Stimulated activated CD4-positive, alpha-beta T cell treated with anti-CD3 and anti-CD28 coated beads, Interleukin-2, amount 100 ng/mL, for 24 hours (primary cell): ENCODE measurements around the gene CABP1.
"Not testable (repeated sequence)": the region's sequence is repeated elsewhere in the genome, so short reads cannot be mapped to it uniquely, and the experiment has no call there.

Source experiments
- DNase-seq, 2 donors: peaks; one replicate each; pipeline ENCODE4 v3.0.0-alpha.2; 2020

The CABP1 gene

DNA sequence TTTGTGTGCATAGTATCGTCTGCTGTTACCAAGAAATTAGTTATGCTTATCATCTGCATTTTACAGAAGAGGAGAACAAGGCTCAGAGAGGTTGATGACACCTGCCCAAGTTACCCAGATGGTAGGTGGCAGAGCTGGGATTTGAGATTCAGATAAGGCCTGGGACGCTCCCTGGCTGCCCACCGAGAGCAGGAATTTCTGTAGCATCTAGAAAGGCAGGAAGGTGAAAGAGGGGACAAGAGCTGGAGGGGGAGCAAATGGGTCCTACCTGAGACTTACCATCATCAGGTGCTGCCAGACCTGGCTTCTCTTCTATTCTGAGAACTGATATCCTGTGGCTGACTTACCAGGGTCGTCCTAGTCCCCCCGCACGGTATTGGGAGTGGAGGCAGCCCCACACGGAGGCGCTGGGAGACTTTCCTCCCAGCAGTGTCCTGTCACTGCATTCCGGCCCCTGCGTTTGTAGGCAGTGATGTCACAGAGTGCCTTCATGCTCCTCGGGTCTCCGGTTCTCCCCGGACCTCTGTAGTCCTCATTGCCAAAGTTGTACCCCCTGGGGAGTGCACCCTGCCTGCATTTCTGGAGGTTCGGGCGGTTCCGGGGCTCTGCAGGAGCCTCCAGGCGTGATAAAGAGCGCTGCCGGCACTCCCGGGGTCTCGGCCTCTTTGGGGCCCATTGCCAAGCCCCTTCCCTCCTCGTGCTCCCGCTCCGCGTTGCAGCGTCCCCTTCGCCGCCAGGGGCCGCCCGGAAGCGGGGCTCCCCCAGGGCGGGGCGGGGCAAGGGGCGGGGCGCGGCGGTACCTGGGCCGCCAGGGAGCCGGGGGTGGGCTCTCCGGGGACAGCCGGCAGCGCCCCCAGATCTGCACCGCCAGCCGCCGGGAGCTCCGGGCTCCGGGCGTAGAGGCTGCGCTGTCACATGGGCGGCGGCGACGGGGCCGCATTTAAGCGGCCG, at the start of gene CABP1:
TSS of gene CABP1 (plus strand) at position 856 of the 951 bp plus-strand sequence. CDS start at position 916, 60 bp downstream.
- DNase-seq, result peak; percentile 74 to 82

- DNase-seq, result no peak
Measured at GRCh38 chr12:120590741-120591407, 49.6 kb upstream of the CABP1 start.

GRCh38 chr12:120592121-120593049, 48.0 kb upstream of the CABP1 start:
- DNase-seq, result no peak

- no peak for DNase-seq
Measured at GRCh38 chr12:120596901-120597300, 43.5 kb upstream of the CABP1 start.

GRCh38 chr12:120597861-120598260, 42.6 kb upstream of the CABP1 start:
- DNase-seq, result no peak

- DNase-seq, result no peak
Measured at GRCh38 chr12:120598674-120599463, 41.6 kb upstream of the CABP1 start.

- DNase-seq, result no peak
Measured at GRCh38 chr12:120599672-120600552, 40.5 kb upstream of the CABP1 start.

DNA sequence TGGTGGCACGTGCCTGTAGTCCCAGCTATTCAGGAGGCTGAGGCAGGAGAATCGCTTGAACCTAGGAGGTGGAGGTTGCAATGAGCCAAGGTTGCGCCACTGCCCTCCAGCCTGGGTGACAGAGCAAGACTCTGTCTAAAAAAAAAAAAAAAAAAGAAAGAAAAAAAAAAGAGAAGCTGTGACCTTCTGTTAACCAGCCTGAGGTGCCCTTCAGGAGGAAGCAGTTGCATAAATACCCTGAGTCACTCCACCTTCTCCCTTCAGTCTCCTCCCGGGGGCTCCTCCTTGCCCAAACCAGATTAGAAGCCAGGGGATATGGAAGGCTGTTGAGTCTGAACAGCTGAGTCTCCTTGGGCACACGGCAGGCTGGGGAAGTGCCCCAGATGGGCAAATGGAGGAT, 38.0 kb upstream of the CABP1 start:
- DNase-seq, result not testable (repeated sequence)

- DNase-seq, result no peak
Measured at GRCh38 chr12:120610560-120610959, 29.9 kb upstream of the CABP1 start.

- not testable (repeated sequence) for DNase-seq
Measured at GRCh38 chr12:120611534-120611933, 28.9 kb upstream of the CABP1 start.

DNA sequence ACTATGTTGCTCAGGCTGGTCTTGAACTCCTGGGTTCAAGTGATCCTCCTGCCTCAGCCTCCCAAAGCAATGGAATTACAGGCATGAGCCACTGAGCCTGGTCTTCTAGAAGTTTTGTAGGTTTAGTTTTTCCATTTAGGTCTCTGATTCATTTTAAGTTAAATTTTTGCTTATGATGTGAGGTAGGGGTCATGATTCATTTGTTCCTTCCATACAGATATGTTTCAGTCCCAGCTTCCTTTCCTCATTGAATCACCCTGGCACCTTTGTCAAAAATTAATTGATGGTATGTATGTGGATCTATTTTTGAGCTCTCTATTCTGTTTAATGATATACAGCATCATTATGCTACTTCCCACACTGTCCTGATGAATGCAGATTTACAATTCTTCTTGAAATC, 25.6 kb upstream of the CABP1 start:
- DNase-seq, result peak in 1 of 2 donors; percentile 11

- not testable (repeated sequence) for DNase-seq
Measured at GRCh38 chr12:120617193-120617592, 23.2 kb upstream of the CABP1 start.

DNA sequence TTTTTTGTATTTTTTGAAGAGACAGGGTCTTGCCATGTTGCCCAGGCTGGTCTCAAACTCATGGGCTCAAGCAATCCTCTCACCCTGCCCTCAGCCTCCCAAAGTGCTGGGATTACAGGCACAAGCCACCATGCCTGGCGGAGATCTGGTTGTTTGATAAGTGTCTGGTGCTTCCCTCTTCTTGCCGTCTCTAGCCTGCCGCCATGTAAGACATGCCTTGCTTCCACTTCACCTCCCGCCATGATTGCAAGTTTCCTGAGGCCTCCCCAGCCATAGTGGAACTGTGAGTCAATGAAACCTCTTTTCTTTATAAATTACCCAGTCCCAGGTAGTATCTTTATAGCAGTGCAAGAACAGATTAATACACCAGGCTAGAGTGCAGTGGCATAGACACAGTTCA, 22.7 kb upstream of the CABP1 start:
- DNase-seq, result not testable (repeated sequence)

DNA sequence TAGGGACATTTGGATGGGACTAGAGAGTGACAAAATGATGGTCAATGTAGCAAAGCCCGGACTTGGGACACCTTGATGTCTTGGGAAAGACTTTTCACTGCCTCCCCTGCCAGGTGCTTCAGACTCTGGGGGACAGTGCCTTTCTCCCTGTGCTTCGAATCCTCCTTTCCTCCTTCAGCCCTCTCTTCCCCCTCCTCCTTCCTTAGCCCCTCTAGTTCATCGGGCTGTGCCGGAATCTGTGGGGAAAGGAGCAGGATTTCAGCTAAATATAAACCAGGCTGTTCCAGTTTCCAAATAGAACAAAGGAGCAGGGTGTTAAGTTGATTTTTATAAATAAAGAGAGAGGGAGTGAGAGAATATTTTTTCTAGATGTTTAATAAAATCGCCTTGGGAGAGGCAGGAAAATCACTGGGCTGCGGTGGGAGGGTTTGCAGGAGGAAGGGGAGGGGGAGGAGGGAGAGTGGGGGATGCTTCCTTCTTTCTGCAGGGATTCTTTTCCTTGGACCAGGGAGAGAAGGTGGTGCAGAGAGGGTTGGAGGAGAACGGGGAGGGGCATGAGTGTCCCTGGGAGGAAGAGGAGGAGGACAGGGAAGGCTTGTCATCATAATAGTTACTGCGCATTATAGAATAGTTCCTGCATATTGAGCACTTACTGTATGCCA, 21.3 kb upstream of the CABP1 start:
- DNase-seq, result no peak

DNA sequence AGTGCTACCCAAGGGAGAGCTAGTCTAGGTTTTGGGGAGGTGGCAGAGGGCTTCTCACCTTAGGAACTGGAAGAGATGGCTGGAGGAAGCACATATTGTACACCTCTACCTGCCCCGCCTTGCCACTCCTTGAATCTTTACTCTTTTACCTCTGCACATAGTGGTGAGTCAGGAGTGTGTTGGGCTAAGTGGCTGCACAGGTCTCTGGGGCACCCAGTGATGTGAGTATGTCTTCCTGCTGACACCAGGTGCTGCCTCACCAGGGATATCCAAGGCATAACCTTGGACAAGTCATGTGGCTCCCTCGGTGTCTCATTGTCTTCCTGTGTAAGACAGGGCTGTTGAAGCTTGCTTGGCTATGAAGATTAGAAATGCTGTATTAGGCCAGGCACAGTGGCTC, 19.8 kb upstream of the CABP1 start:
- no peak for DNase-seq

DNA sequence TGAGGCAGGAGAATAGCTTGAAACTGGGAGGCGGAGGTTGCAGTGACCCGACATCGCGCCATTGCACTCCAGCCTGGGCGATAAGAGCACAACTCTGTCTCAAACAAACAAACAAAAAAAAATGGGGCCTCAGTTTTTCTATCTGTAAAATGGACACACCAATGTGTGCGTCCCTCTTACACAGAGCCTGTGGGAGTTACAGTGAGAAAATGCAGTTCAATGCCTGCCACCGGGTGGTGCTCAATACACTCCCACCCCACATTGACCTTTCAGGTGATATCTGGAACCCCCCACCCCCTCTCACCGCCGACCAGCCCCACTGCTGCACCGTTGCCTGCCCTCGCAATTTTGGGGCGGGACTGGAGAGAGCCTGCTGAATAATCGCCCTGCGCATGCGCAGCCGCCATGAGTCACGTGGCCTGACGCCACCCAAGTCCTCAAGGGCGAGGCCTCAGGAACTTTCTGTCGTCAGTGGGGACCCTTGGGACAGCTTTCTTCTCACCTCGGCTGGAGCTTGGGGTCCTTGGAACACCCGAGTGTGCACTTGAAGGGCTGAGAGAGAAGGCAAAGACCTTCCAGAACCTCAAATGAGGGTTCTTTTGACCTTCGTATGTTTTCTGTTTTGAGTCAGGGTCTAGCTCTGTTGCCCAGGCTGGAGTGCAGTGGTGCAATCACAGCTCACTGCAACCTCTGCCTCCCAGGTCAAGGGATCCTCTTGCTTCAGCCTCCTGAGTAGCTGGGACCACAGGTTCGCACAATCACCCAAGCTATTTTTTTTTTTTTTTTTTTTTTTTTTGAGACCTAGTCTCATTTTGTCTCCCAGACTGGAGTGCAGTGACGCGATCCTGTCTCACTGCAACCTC, 14.6 kb upstream of the CABP1 start:
- peak in 1 of 2 donors; percentile 23 for DNase-seq

DNA sequence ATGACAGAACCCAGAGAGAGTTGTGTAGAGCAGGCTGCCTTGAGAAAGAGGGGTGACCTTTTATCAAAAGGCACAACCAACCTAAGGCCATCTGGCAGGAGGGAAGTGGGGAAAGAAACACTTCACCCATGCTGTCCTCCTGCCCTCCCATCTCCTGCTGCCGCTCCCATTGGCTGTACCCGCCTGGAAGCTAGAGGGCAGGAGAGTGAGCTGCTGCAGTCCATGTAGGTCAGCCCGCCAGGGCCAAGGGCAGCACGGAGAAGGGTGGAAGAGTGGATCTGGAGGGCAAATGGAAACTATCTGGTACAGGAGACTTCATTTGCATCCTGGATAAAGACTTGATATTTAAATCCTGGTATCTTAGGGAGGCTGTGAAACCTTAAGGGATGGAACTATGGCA, 11.5 kb upstream of the CABP1 start:
- DNase-seq, result no peak

DNA sequence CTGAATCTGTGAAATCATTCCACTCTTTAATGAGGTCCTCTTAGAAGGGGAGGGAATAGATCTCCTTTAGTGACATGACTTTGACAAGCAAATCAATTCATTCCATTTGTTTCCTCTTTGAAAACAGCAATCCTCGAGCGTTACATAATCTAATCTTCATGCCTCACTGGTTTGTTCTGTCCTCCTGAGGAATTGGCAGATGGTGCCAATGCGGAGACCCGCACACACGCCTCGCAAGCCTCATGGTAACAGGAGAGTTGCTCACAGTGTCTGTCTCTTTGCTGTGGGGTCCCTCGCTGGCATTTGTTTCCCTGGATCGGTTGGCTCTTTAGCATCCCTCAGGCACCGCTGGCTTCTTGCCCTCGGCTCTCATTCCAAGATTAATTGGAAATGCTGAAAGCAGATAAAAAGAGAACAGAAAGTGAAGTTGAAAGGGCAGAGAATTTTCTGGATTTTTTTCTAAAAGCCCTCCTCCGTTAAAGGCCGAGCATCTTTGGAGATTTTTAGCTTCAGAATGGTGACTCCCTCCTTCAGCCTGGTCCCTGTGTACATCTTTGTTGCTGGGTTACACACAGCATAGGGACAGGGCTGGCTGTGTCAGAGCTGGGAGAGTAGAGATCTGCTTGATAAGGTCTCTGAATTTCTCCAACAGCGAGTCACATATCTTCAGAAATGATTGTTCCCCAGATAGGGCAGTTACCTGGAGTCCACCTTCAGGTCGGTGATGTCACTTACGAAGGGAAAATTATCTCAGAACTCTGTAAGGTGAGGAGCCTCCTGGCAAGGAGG, 10.1 kb upstream of the CABP1 start:
- DNase-seq, result no peak

- DNase-seq, result no peak
Measured at GRCh38 chr12:120631097-120631496, 9.3 kb upstream of the CABP1 start.
